T47D (cell line): Measurements from ENCODE around the gene RAI1.
"Not testable (repeated sequence)": the region's sequence is repeated elsewhere in the genome, so short reads cannot be mapped to it uniquely, and the experiment has no call there.

Experiments
- DNase-seq, 2 experiments: peaks; one replicate each; pipeline versions ENCODE4 v3.0.0 to v3.0.0-alpha.2; 2011 to 2012; ENCODE audit warnings: low read depth in 1 of 2, low spot score in 1 of 2
- JUND ChIP-seq: IDR thresholded peaks from 2 replicates; pipeline ENCODE4 v1.6.1; 2012; ENCODE audit warnings: low read depth
- in situ Hi-C: cut with HindIII; loops from 2 replicates; pipeline ENCODE4 v1.10.0; 2016; ENCODE audit warnings: low sequenced_read_pairs, low pct_unique_long_range_greater_than_20kb

Gene RAI1

GRCh38 chr17:17796787-17797061 lies 115.5 kb downstream of the RAI1 start:
- DNase-seq, result no peak
- in situ Hi-C loops, result no loop called here
- no peak for TF ChIP-seq JUND

GRCh38 chr17:17797119-17797809 lies 116.0 kb downstream of the RAI1 start:
- in situ Hi-C loops, result no loop called here

GRCh38 chr17:17798010-17798556 lies 116.8 kb downstream of the RAI1 start:
- in situ Hi-C loops, result no loop called here
- no peak for TF ChIP-seq JUND
- no peak for DNase-seq

More at GRCh38 chr17:17797119-17797809, 116.0 kb downstream of the RAI1 start:
- no peak for DNase-seq
- TF ChIP-seq JUND, result no peak

- no peak for TF ChIP-seq JUND
- in situ Hi-C loops, result no loop called here
Measured at GRCh38 chr17:17798573-17799255, 117.5 kb downstream of the RAI1 start.

GRCh38 chr17:17800504-17801021 lies 119.3 kb downstream of the RAI1 start:
- no peak for DNase-seq
- no peak for TF ChIP-seq JUND
- in situ Hi-C loops, result no loop called here

More at GRCh38 chr17:17798573-17799255, 117.5 kb downstream of the RAI1 start:
- no peak for DNase-seq

GRCh38 chr17:17801800-17802481 lies 120.7 kb downstream of the RAI1 start:
- DNase-seq, result no peak
- no peak for TF ChIP-seq JUND
- in situ Hi-C loops, result no loop called here

GRCh38 chr17:17804007-17804406 lies 122.7 kb downstream of the RAI1 start:
- DNase-seq, result no peak
- in situ Hi-C loops, result no loop called here
- no peak for TF ChIP-seq JUND

GRCh38 chr17:17805575-17805974 lies 124.3 kb downstream of the RAI1 start:
- in situ Hi-C loops, result no loop called here
- DNase-seq, result no peak
- TF ChIP-seq JUND, result no peak

GRCh38 chr17:17806035-17806434 lies 124.8 kb downstream of the RAI1 start:
- no peak for TF ChIP-seq JUND
- in situ Hi-C loops, result no loop called here
- DNase-seq, result no peak

- TF ChIP-seq JUND, result no peak
- in situ Hi-C loops, result no loop called here
- DNase-seq, result no peak
Measured at GRCh38 chr17:17806611-17807274, 125.5 kb downstream of the RAI1 start.

- no peak for TF ChIP-seq JUND
- in situ Hi-C loops, result no loop called here
- no peak for DNase-seq
Measured at GRCh38 chr17:17807440-17807839, 126.2 kb downstream of the RAI1 start.

- in situ Hi-C loops, DNase-seq: not testable (repeated sequence)
Measured at GRCh38 chr17:17808200-17808599, 126.9 kb downstream of the RAI1 start.
